Coronary artery (tissue), 2 donors: Measurements from ENCODE around the gene CDH4.

Source experiments
- DNase-seq: peaks from one replicate; pipeline ENCODE4 v3.0.0-alpha.2; 2017; ENCODE audit warnings: low spot score
- H3K27ac ChIP-seq, 2 donors: fragments of 200-600 bp; sonication (generic); one replicate each; pipeline ENCODE4 v1.5.1; 2016 to 2019
- H3K4me3 ChIP-seq: fragments of 200-600 bp; sonication (generic); 2 replicates; pipeline ENCODE4 v1.5.1; 2016; ENCODE audit warnings: mild to moderate bottlenecking, moderate library complexity
- TF ChIP-seq, protein P1 (sequence below): fragments of 200-600 bp; sonication (generic); IDR thresholded peaks from one replicate; pipeline ENCODE4 v1.5.1; 2019; ENCODE audit warnings: antibody characterized with exemption

The CDH4 gene

DNA sequence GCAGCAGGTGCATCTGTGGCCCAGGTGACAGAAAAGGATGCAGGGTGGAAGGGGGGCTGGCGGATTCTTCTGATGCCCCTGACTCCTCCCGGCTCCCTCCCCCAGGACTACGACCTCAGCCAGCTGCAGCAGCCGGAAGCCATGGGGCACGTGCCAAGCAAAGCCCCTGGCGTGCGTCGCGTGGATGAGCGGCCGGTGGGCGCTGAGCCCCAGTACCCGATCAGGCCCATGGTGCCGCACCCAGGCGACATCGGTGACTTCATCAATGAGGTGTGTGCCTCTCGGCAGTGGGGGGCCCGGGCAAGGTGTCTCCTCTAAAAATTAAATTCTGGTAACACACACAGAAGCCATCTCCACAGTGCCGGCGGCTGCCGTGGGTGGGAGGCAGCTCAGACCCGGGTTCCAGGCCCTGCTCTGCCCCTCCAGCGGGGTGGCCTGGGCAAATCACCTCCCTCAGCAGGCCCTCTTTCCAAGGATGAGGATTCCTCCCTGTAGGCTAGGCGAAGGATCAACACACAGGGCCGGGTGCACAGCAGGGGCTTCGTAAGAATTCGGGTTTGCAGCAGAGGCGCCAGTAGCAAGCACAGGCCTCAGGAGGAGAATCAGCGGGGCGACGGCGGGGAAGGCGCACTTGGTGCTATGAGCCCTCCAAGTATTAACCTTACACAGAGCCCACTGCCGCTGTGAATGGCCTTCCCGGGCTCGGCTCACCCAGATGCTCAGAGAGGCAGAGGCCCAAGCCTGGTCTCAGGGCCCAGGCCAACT is 682.1 kb downstream of the CDH4 start:
- Histone ChIP-seq H3K27ac (no peak overlapping the region), H3K4me3 (no peak overlapping the region)
- TF ChIP-seq, protein P1, sequence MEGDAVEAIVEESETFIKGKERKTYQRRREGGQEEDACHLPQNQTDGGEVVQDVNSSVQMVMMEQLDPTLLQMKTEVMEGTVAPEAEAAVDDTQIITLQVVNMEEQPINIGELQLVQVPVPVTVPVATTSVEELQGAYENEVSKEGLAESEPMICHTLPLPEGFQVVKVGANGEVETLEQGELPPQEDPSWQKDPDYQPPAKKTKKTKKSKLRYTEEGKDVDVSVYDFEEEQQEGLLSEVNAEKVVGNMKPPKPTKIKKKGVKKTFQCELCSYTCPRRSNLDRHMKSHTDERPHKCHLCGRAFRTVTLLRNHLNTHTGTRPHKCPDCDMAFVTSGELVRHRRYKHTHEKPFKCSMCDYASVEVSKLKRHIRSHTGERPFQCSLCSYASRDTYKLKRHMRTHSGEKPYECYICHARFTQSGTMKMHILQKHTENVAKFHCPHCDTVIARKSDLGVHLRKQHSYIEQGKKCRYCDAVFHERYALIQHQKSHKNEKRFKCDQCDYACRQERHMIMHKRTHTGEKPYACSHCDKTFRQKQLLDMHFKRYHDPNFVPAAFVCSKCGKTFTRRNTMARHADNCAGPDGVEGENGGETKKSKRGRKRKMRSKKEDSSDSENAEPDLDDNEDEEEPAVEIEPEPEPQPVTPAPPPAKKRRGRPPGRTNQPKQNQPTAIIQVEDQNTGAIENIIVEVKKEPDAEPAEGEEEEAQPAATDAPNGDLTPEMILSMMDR, result no peak
- no peak for DNase-seq

DNA sequence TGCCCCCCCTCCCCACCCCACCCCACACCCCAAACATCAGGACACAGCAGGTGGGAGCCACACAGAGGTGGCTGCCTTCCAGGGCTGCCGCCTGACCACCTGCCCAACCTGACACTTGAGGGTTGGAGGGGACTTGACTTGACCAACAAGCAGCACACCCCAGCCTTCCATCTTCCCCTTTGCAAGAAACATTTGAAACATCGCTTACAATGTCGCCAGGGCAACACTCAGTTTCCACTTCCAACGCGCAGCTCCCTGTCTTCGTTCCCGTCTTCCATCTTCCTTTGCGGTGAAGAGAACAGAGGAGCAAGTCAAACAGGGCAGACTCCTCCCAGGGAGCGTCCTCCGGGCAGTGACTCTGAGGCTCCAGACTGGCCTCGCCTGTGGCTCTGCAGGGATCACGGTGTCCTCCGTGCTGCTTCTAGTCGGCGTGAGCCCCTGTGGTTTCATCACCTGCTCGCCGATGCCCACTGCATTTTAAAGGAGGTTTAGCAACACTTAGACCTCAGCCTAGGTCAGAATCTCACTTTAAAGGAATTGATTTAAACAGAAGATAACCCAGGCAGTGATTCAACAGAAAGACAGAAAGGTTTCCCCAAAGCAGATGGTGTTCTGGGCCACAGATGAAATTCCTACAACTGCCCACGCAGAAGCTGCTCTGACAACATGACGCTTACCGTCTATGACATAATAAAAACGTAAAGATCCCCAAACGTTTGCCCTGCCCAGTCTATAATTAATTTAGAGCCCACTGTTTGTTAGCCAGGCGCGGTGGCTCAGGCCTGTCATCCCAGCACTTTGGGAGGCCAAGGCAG is 682.9 kb downstream of the CDH4 start:
- no peak for DNase-seq
- no peak overlapping the region for H3K27ac ChIP-seq
- H3K4me3 ChIP-seq, result no peak overlapping the region
- TF ChIP-seq, protein P1, result no peak

DNA sequence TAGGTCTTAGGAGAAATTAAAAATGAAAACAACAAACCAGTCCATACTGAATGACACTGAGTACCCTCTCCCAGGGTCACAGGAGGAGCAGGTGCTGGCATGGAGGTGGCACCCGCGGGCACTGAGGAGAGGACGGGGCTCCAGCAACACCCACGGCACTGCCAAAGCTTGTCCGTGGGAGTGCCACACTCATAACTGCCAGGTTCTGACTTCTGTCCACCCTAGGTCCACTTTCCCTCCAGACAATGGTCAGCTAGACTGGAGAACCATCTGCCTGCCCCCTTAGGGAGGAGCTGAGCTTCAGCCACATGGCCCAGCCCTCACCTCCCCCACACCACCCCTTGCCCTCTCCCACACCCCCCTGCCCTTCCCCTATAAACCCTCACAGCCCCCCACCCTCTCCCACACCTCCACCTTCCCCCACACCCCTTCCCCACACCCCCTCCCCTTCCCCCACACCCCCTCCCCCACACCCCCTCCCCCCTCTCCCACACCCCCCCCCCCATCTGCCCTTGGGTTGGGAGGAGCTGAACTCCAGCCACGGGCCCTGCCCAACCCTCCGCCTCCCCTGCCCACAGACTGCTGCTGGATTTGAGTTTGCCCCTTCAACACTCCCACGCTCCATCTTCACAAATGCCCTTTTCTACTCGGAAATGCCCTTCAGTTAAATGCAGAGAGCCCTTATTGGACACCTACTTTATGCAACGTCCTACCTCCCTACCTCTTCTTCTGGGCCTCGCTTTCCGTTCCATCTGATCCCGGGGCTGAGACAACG is 684.1 kb downstream of the CDH4 start:
- Histone ChIP-seq H3K4me3 (no peak overlapping the region), H3K27ac (no peak overlapping the region)
- DNase-seq, result no peak
- TF ChIP-seq, protein P1, result no peak

DNA sequence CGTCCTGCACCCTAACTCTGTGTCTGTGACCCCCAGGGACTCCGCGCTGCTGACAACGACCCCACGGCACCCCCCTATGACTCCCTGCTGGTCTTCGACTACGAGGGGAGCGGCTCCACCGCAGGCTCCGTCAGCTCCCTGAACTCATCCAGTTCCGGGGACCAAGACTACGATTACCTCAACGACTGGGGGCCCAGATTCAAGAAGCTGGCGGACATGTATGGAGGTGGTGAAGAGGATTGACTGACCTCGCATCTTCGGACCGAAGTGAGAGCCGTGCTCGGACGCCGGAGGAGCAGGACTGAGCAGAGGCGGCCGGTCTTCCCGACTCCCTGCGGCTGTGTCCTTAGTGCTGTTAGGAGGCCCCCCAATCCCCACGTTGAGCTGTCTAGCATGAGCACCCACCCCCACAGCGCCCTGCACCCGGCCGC is 684.7 kb downstream of the CDH4 start:
- TF ChIP-seq, protein P1, result no peak
- Histone ChIP-seq H3K4me3 (no peak overlapping the region), H3K27ac (no peak overlapping the region)
- DNase-seq, result no peak

DNA sequence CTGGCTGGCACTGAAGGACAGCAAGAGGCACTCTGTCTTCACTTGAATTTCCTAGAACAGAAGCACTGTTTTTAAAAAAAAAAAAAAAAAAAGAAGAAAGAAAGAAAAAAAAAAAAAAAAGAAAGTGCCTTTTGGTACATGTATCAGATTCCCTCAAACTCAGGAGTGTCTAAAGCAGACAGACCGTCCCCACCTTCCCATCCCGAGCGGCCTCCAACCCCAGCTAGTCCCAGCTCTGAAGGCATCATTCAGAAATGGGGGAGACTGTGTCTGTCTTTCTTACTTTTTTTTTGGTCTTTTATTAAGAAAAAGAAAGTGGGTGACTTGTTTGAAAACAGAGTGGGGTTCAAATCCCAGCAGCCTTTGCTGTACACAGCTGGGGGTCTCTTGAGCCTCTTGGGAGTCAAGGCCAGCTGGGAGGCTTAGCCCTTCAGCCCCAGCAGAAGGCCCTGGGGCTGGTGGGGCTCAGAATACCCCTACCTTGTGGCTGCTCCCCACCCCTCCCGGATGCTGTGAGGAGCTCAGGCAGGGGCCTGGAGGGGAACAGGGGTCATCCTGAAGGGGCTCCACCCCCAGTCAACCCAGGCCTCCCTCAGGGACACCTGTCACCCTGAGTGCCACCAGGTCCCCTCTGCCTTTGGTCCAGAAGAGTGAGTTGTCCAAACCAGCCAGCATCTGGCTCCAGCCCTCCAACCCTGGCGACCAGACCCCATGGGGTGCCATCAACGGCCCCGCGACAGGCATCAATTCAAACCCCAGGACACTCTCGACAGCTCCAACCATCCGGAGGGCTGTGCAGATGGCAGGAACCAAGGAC is 685.3 kb downstream of the CDH4 start:
- Histone ChIP-seq H3K27ac (no peak overlapping the region), H3K4me3 (no peak overlapping the region)
- no peak for DNase-seq
- TF ChIP-seq, protein P1, result no peak

DNA sequence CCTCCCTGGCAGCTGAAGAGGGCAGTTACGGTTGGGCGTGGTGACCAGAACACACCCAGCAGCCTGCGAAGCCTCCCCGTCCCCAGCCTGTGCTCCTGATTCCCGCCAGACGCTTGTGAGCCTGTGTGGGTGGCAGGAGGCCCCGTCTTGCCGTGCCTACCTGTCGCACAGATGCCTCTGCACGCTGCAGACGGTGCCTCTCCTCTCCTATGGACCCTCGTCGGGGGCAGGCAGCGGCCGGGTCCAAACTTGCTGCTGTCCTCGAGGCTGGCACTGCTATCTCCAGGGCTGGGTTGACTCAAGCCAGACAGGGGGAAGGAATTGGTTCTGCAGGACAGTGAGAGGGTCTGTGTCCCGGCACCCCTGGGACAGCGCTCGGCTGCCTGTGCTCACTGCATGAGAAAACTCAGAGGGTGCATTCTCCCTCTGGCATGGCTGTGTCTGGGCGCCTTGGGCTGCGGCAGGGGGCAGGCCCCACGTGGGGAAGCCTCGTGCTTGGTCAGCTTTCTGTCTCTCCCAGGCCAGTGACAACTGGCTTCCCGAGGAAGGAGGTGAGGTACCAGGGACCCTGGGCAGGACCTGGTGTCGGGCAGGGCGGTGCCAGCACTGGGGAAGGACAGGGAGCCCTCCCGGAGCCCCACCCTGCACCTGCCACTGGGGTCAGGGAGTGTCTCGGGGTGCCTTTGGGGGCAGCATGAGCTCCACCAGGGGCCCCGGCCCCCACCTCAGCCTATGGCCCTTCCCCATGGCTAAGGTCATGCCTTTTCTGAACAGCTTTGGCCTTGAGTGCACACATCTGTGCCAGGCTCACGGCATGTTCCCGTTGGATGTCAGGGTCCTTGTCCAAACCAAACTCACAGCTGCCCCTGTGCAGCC is 686.1 kb downstream of the CDH4 start:
- DNase-seq, result no peak
- H3K4me3 ChIP-seq, result no peak overlapping the region
- H3K27ac ChIP-seq, result no peak overlapping the region
- TF ChIP-seq, protein P1, result no peak
